NCI-H146 treated with DMSO at 0.1 percent for 48 hours (cell line): ENCODE data around the gene CABP7.

ENCODE experiments used
- DNase-seq: peaks from one replicate; lab custom pipeline; 2025; ENCODE audit not compliant: unreplicated experiment; lab: John Stamatoyannopoulos, UW

The CABP7 gene

GRCh38 chr22:29769723-29770321 lies 50.0 kb downstream of the CABP7 start:
- DNase-seq = no peak

- no peak for DNase-seq
Observed at GRCh38 chr22:29772170-29772641, 52.4 kb downstream of the CABP7 start.

- no peak for DNase-seq
Observed at GRCh38 chr22:29773233-29773632, 53.4 kb downstream of the CABP7 start.

GRCh38 chr22:29780220-29780619 lies 60.4 kb downstream of the CABP7 start:
- no peak for DNase-seq

- DNase-seq = no peak
Observed at GRCh38 chr22:29780748-29781676, 61.2 kb downstream of the CABP7 start.
